ENCODE results near the gene FARSA. TPM values are rescaled to one million over a fixed set of nuclear protein-coding genes. Genes with fewer than 3 reads are reported as not detected.
"Not testable (repeated sequence)": the region's sequence is repeated elsewhere in the genome, so short reads cannot be mapped to it uniquely, and the experiment has no call there.

FARSA gene
- total RNA-seq, 1 donor from 2014 or later: 44.4 TPM

- H3K4me3 ChIP-seq: no peak overlapping the region
- peaks cover 69% of the 10 kb centered on the region for H3K36me3 ChIP-seq
- intact Hi-C loops (cut with DNase I): no loop called here
- no peaks in the 10 kb centered on the region for H3K27me3 ChIP-seq (ENCODE audit: low read depth)
- H3K9me3 ChIP-seq: no peaks in the 10 kb centered on the region
- peak overlapping the region; percentile 61 for H3K27ac ChIP-seq
- no peak for ATAC-seq
- peaks cover 47% of the 10 kb centered on the region for H3K4me1 ChIP-seq
- no peak for TF ChIP-seq CTCF (IDR thresholded peaks at IDR 0.05)
- no peak for DNase-seq
Measured at GRCh38 chr19:12953138-12953798, 19.8 kb upstream of the FARSA start.

- H3K4me1 ChIP-seq: peaks cover 47% of the 10 kb centered on the region
- ATAC-seq: no peak
Measured at GRCh38 chr19:12952488-12953137, 19.1 kb upstream of the FARSA start.

GRCh38 chr19:12952050-12952449 is 18.5 kb upstream of the FARSA start:
- DNase-seq; H3K9me3 ChIP-seq; H3K27me3 ChIP-seq (ENCODE audit: low read depth); H3K4me3 ChIP-seq; H3K27ac ChIP-seq; ATAC-seq; intact Hi-C loops (cut with DNase I): not testable (repeated sequence)
- Histone ChIP-seq H3K36me3 (peaks cover 77% of the 10 kb centered on the region), H3K4me1 (peaks cover 47% of the 10 kb centered on the region)

More at GRCh38 chr19:12952488-12953137, 19.1 kb upstream of the FARSA start:
- no peak for TF ChIP-seq CTCF (IDR thresholded peaks at IDR 0.05)
- no peaks in the 10 kb centered on the region for H3K9me3 ChIP-seq
- H3K4me3 ChIP-seq: no peak overlapping the region
- no peaks in the 10 kb centered on the region for H3K27me3 ChIP-seq (ENCODE audit: low read depth)
- H3K27ac ChIP-seq: peak overlapping the region; percentile 61
- no peak for DNase-seq
- peaks cover 75% of the 10 kb centered on the region for H3K36me3 ChIP-seq
- intact Hi-C loops (cut with DNase I): no loop called here

- Histone ChIP-seq H3K4me1 (peaks cover 43% of the 10 kb centered on the region), H3K27me3 (ENCODE audit: low read depth) (no peaks in the 10 kb centered on the region), H3K4me3 (no peak overlapping the region), H3K36me3 (peaks cover 78% of the 10 kb centered on the region), H3K27ac (no peak overlapping the region), H3K9me3 (no peaks in the 10 kb centered on the region)
- intact Hi-C loops (cut with DNase I): no loop called here
- DNase-seq (no peak), ATAC-seq (no peak)
- TF ChIP-seq CTCF (IDR thresholded peaks at IDR 0.05): no peak
Measured at GRCh38 chr19:12949363-12950283, 16.1 kb upstream of the FARSA start.

GRCh38 chr19:12948612-12949362 is 15.3 kb upstream of the FARSA start:
- intact Hi-C loops (cut with DNase I): no loop called here
- H3K27me3 ChIP-seq (ENCODE audit: low read depth): no peaks in the 10 kb centered on the region
- ATAC-seq (no peak), DNase-seq (no peak)
- H3K27ac ChIP-seq: no peak overlapping the region
- no peak overlapping the region for H3K4me3 ChIP-seq
- peaks cover 78% of the 10 kb centered on the region for H3K36me3 ChIP-seq
- no peak for TF ChIP-seq CTCF (IDR thresholded peaks at IDR 0.05)
- peaks cover 44% of the 10 kb centered on the region for H3K4me1 ChIP-seq
- no peaks in the 10 kb centered on the region for H3K9me3 ChIP-seq
